ENCODE data around the gene DNAH6.

The DNAH6 gene

DNA sequence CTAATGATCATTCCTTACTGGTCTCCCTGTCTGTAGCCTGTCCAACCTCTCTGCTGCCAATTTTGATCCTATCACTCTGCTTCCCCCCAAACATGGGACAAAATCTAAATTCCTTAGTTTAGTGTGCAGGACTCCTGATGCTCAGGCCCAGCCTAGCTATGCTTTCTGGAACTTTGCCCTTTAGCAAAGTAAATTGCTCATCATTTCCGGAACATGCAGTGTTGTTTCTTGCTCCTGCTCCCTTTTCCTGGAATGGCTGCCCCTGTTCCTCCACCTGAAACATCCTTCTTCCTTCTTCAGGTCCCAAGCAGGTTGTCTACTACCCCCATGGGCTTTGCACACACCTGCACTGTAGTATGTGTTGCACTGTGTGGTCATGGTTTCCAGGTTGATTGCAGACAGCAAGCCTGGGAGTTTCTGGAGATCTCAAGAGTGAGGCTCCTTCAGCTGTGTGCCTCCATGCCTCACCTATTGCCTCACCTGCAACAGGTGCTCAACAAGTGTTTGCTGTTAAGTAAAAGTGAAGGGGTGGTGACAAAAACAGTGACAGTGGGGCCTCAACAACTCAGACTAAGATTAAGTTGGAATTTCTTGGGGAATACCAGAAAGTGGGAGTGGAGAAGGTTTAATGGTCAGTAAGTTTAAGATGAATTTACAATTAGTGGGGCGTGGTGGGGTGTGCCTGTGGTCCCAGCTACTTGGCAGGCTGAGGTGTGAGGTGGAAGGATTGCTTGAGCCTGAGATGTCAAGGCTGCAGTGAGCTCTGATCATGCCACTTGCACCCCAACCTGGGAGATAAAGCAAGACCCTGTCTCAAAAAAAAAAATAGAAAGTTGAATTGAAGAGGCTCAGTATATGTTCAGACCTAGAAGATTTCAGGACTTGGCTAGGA lies 120.0 kb downstream of the DNAH6 start:
- no peak for DNase-seq

DNA sequence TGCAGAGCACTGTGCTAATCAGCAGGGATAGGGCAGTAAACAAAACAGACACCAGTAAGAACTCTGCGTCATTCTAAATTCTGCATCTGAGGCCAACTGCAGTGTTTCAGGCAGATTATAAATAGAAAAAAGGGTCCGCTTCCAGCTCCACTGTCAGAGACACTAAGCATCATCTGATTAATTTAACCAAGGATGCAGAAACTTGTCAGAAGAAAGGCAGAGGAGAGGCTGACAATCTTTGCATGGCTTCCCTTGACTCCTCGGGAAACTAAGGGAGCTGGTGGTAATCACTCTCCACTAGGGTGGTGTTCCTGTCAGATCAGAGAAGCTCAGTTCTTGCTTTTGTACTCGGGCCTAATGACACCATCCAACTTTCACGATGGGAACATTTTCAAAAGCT lies 123.5 kb downstream of the DNAH6 start:
- no peak for DNase-seq

DNA sequence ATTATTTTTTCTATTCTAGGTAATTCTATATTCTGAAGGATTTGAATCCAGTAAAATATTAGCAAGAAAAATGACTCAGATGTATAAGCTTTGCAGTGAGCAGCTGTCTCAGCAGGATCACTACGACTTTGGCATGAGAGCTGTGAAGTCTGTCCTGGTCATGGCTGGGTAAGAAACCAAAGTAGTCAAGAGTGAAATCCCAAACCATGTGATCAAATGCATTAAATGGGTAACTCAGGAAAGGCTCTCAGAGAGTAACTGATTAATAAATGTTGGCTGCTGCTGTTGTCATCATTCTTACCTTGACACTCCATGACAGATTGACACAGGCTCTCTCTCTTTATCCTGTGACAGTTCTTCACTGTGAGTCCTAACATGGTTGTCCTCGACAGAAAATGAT lies 124.1 kb downstream of the DNAH6 start:
- DNase-seq, result no peak

DNA sequence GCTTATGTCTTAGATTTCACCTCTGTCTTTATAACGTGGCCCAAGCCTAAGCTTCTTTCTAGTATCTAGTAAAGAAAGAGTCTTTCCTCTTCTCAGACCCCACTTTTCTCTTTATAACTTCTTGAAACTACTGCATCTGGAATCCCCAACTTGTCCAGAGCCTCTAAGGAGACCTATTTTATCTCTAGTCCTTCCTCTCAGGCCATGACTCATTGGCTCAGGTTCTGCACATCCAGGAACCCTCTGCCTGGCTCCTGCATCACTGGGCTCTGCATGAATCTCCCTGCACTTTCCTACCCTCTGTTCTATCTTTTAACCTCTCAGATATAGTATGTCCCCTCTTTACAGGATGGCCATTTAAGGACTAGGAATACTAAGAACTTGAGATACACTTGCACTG lies 124.7 kb downstream of the DNAH6 start:
- DNase-seq, result no peak

DNA sequence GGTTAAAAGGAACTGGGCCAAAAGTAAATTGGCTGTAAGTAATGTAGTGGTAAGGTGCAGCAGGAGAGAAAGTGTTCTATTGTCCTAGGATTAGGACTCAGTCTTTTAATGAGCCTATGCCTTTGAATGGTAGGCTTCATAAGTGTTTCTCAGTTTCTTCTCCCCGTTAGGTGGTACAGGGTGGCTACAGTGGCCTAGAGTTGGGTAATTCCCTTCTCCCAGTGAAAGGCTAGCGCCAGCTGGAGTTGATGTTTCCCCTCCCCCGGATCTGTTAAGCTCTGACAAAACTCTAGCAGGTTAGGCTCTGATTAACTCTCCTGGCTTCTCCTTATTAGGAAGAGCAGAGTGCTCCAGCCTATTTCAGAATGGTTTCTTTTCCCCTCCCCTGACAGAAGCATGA lies 127.7 kb downstream of the DNAH6 start:
- no peak for DNase-seq

DNA sequence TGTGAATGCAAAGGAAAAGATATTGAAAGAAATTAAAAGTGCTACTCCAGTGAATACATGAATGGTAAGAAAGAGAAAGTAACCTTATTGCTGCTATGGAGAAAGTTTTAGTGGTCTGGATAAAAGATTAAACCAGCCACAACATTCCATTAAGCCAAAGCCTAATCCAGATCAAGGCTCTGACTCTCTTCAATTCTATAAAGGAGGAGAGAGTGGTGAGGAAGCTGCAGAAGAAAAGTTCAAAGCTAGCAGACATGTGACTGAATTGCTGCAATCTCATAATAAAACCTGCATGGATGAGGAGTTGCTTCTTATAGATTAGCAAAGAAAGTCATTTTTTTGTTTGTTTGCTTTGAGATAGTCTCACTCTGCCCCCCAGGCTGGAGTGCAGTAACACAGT lies 130.2 kb downstream of the DNAH6 start:
- no peak for DNase-seq

DNA sequence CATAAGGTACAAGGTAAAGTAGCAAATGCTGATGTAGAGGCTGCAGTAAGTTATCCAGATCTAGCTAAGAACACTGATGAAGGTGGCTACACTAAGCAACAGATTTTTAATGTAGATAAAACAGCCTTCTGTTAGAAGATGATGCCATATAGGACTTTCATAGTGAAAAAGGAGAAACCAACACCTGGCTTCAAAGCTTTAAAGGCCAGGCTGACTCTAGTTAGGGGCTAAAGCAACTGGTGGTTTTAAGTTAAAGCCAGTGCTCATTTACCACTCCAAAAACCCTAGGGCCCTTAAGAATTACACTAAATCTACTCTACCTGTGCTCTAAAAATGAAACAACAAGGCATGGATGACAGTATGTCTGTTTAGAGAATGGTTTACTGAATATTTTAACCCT lies 131.0 kb downstream of the DNAH6 start:
- no peak for DNase-seq

DNA sequence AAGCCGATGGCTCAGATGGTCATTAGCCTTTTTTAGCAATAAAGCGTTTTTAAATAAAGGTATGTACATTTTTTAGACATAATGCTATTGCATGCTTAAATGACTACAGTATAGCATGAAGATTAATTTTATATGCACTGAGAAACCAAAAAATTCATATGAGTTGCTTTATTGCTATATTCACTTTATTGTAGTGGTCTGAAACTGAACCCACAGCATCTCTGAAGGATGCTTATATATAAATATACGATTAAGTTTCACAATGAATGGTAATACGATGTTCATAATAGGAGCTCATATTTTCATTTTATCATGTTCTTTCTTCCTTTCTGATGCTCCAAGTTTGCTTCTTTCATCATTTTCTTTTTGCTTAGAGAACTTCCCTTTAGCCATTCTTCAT lies 132.8 kb downstream of the DNAH6 start:
- DNase-seq, result no peak

DNA sequence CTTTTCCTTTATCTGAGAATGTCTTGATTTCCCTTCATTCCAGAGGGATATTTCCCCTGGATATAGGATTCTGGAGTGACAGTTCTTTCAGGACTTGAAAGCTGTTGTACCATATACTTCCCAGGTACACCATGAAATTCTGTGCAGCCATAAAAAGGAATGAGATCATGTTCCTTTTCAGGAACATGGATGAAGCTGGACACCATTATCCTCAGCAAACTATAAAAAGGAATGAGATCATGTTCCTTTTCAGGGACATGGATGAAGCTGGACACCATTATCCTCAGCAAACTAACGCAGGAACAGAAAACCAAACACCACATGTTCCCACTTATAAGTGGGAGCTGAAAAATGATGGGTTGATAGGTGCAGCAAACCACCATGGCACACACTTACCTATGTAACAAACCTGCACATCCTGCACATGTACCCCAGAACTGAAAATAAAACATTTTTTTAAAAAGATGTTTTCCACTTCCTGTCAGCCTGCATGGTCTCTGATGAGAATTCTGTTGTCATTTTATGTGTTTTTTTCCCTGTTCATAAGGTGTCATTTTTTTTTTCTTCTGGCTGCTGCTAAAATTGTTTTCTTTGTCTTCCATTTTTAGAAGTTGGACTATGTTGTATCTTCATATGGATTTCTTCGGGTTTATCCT lies 133.3 kb downstream of the DNAH6 start:
- no peak for DNase-seq

DNA sequence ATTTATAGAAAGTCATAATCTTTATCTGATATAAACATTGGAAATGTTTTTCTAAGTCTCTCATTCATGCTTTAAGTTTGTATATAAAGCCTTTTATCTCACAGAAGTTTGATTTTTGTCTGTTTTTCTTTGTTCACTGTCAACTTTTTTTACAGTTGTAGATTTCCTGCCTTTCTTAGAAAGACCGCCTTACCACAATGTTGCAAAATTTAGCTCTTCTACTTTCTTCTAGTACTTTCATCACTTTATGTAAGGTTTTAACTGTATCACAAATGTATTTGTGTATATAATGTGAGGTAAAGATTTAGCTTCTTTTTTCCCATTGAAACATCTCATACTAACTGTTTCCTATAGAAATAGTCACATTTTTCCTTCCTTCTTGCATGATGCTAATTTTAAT lies 136.1 kb downstream of the DNAH6 start:
- no peak for DNase-seq

DNA sequence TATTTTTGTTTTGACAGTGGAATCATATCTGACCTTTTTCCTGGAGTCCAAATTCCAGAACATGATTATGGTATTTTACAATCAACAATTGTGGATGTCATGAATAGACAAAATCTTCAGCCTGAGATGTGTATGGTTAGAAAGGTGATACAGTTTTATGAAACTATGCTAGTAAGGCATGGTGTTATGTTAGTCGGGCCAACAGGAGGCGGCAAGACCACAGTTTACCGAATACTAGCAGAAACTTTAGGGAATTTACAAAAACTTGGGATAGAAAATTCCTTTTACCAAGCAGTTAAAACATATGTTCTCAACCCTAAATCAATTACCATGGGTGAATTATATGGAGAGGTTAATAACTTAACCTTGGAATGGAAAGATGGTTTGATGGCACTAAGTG lies 137.0 kb downstream of the DNAH6 start:
- DNase-seq, result no peak

DNA sequence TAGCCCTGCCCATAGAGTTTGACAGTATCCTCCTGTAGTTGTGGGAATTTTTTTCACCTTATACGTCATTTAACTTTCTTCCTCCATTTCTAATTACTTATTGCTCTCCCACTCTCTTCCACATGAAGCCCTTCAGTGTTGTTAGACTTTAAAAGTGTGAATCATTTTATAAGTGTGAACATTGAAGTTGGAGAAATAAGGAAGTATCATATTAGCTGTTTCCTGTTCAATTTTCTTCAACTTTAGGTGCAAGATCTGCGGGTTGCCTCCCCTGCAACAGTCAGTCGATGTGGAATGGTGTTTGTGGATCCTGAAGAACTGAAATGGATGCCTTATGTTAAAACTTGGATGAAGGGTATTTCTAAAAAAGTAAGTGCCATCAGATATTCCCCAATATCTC lies 138.1 kb downstream of the DNAH6 start:
- DNase-seq, result no peak

DNA sequence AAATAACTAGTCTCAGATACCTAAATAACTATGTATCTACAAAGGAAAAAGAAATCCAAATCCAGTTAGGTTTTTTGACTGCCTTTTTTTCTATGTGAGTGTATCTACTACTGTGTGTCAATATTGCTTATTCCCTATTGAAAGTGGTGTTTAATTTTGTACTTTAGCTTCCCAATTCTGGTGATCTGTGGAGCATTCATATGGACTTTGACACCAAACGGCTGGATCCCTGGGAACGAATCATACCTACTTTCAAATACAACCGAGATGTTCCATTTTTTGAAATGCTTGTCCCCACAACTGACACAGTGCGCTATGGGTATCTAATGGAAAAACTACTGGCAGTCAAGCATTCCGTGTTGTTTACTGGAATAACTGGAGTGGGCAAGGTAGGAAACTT lies 152.8 kb downstream of the DNAH6 start:
- no peak for DNase-seq

DNA sequence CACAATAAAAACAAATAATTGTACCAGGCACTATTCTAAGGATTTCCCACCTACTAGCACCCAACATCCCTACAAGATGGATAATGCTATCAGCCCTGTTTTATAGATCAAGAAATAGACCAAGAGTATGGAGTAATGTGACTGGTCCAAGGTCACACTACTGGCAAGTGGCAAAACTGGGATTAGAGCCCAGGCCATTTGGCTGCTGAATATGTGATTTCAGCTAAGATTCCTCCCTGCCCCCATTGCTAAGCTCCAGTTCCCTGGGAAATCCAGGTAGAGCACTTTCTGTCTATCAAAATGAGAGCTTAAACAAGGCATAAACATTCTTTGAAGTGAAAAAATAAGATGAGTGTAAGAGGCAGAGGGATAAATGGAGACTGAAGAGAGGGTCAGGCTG lies 157.8 kb downstream of the DNAH6 start:
- DNase-seq, result no peak

DNA sequence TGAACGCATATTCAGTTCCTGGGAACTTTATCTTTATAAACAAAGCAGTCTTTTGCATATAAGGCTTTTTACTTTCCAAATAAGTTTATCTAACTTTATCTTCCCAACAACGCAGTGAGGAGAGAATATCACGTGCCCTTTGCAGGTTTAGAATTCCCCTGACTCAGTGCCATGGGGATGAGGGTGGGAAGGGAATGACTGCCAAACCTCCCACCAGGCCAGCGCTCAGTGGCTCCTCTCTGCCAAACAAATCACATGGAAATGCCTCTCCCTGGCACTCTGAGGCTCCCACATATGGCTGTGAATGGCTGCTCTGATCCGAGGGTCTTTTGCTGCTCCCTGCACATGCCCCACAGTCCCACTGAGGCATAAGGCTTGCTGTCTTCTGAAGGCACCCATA lies 158.3 kb downstream of the DNAH6 start:
- DNase-seq, result no peak

DNA sequence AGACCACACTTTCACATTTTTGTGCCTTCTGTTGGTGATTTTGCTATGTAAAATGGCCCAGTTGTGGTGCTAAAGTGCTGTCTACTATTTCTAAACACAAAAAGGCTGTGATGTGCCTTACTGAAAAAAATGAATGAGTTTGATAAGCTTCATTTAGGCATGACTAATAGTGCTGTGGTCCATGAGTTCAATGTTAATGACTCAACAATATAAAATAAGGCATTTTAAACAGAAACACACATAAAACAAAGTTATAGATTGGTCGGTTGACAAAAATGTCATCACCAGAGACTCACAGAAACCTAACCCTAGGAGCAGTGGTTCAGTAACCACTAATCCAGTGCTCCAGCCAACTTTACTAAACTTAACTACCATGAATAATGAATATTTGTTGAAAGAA lies 160.0 kb downstream of the DNAH6 start:
- DNase-seq, result no peak

DNA sequence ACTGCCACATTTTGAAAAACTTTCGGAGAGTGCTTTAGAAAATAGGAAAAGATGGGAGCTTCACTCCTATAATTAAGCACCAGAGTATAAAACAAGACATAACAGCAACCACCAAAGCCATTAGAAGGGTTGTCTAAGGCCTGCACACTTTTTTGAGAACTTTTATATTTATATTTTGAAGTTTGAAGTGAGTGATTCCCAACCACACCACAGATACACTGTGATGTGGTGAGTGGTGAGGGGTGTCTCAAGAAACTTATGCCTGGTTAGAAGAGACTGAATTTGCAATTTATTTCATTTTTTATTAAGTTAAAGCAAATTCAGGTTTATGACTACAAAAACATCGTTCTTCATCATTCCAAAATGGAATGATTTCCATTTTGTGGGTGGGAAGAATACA lies 161.9 kb downstream of the DNAH6 start:
- no peak for DNase-seq

DNA sequence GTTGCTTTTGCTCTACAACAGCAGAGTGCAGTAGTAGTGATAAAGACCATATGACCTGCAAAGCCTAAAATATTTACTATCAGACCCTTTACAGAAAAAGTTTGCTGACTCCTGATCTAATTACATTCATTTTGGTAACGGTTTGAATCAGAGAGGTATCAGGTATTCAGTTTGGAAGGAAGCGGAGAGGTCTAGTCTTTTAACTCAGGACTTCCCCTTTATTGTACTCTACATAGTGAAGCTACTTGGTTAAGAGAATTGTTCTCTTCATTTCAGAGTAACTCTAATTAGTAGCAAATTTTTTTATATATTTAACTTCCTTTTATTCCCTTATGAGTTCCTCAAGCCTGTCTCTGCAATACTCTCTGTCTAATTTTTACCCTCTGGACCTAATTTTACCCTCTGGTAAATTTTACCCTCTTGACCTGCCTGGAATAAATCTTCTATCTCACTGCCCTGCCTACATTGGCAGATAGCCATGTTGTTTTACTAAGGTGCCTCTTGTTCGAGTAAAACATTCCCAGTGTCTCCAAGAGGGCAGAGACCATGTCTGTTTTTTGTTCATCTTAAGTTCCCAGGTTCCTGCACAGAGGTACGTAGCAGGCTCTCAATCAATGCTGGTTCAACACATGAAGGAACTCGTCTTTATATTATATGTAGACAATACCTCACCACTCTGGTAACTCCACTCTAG lies 170.6 kb downstream of the DNAH6 start:
- DNase-seq, result no peak

DNA sequence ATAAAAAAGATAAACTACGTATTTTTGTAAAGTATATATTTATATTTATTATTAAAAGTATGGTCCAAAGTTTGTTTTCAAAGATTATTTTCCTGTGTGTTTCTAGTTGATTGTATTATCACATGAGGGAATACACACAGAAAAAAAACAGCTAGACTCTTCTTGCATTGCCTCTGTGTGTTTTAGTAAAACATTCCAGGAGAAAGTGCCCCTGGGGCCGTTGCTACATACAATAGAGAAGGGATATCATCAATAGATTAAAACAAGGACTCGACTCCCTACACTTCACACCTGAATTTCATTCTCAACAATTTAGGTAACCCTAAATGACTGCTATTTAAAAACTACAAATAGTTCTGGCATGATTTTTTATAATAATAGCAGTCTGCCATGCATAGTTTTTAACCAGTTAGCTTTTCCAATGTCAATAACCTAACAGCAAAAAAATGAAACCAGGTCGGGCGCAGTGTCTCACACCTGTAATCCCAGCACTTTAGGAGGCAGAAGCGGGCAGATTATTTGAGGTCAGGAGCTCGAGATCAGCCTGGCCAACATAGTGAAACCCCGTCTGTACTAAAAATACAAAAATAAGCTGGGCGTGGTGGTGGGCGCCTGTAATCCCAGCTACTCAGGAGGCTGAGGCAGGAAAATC lies 171.3 kb downstream of the DNAH6 start:
- DNase-seq, result no peak

DNA sequence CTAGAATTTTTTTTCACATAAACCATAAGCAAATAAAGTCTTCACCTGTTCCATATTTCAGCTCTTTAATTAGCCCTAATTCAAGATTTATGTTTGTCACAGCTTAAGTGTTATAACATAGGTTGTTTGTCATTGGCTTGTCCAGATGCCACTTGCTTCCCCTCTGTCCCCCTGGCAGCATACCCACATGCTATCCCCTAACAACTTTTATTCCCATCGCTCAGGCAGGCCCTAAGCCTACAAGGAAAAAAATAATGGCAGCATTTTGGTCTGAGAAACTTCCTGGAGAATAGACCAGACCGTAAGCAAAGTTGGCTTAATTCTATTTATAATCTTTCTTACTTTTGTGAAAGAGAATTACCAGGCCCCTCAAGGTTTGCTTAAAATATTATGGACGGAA lies 173.9 kb downstream of the DNAH6 start:
- no peak for DNase-seq

DNA sequence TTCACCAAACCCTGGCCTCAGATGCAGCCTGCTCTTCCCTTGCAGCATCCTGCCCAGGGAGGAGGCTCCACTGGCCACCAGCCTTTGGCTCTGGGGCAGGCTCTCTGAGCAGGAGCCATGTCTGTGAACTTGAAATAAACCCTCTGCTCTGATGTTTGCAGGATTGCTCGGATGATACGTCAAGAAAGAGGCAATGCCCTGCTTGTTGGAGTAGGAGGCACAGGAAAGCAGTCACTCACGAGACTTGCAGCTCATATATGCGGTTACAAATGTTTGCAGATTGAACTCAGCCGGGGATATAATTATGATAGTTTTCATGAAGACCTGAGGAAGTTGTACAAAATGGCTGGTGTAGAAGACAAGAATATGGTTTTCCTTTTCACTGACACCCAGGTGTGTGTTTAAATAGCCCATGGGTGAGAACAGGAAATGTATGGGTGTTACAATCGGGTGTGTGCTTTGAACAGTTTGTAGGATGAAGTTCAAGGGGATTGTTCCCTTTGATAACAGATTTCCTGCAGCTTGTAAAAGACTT lies 177.9 kb downstream of the DNAH6 start:
- no peak for DNase-seq

DNA sequence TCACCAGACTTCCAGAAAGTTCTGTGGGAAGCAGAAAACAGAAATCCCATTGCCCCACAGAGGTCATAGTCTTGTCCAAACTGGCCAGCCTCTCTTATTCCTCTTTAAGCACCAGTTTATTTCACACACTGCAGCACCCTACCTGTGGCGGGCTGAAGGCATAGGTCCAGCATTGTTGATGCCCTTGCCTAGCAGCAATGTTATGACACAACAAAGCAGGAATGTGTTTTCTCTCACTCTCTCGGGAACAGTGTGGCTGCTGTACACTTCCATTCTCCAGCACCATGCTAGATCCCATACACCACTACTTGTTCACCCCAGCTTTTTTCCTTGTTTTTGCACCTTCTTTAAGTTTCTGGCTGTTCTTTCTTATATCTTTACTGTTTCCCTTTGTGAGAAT lies 181.6 kb downstream of the DNAH6 start:
- DNase-seq, result no peak

DNA sequence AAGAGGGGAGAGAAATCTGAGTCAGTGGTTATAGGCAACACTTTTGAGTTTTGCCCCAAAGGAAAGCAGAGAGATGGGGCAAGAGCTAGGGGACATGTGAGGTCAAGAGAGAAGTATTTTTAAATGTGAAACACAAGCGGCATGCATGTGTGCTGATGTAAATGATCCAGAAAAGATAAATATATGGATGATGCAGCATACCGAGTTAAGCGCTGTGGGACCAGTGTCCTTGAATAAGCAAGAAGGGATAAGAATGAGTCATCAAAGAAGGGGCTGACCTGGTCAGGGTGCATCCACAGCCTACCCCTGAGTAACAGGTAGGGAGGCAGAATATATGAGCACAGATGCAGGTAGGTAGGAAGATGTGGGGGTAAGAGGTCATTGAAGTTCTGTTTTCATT lies 183.7 kb downstream of the DNAH6 start:
- DNase-seq, result no peak
